ENCODE data around the gene B4GALT1.

The B4GALT1 gene

DNA sequence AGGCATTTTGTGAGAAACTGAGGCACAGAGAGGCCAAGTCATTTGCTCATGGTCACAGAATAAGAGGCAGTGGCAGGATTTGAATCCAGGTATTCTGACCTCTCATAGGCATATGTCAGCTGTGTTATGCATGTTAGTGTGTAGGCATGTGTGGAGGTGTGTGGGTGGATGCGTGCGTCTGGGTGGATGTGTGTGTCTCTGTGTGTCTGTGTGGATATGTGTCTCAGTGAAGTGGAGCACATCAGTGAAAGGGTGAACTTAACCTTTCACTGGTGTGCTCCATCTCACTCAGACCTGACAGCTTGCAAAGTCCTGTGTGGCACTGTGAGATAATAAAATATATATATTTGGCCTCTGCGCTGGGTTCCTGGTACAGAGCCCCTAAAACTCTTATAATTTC lies 58.7 kb downstream of the B4GALT1 start:
- no peaks in the 10 kb centered on the region for H3K9me3 ChIP-seq (ENCODE audit: control extremely low read depth in 1 of 5, control insufficient read depth in 4 of 5, insufficient read depth in 2 of 5, low read depth in 1 of 5, low read length in 4 of 5)
- no peak overlapping the region for H3K4me3 ChIP-seq (ENCODE audit: control insufficient read depth in 1 of 7, extremely low read depth in 1 of 7, insufficient read depth in 4 of 7, low read depth in 2 of 7, low read length in 6 of 7)
- 100% methylated on average over 2 of the region's 3 CpGs for WGBS (ENCODE audit: insufficient coverage)
- DNase-seq = peak in 1 of 3 donors; percentile 9
- no peaks in the 10 kb centered on the region for H3K4me1 ChIP-seq (ENCODE audit: control extremely low read depth in 1 of 4, control insufficient read depth in 4 of 4, insufficient read depth in 4 of 4, low read length in 3 of 4)
- ChIA-PET POLR2A (no interaction called here), CTCF (interaction anchor here (1.1 to 2.1 kb wide), 3 partner anchors 9 to 115 kb away, joined by 3 to 8 read pairs (median 6); no protein-coding TSS in a partner anchor)
- H3K36me3 ChIP-seq (ENCODE audit: control insufficient read depth in 4 of 4, insufficient read depth in 4 of 4, low read length in 3 of 4) = peaks cover 5 to 20% (median 13%) of the 10 kb centered on the region in 4 experiments
- no peaks in the 10 kb centered on the region for H3K27me3 ChIP-seq (replicated peaks in 2 of 5; ENCODE audit: control insufficient read depth in 4 of 5, insufficient read depth in 5 of 5, low read length in 4 of 5)
- H3K27ac ChIP-seq (ENCODE audit: insufficient read depth in 1 of 2, low read depth in 1 of 2, low read length in 2 of 2, poor library complexity in 1 of 2, severe bottlenecking in 2 of 2) = no peak overlapping the region

- Histone ChIP-seq H3K27me3 (replicated peaks in 2 of 5; ENCODE audit: control insufficient read depth in 4 of 5, insufficient read depth in 5 of 5, low read length in 4 of 5) (no peaks in the 10 kb centered on the region), H3K9me3 (ENCODE audit: control extremely low read depth in 1 of 5, control insufficient read depth in 4 of 5, insufficient read depth in 2 of 5, low read depth in 1 of 5, low read length in 4 of 5) (no peaks in the 10 kb centered on the region), H3K36me3 (ENCODE audit: control insufficient read depth in 4 of 4, insufficient read depth in 4 of 4, low read length in 3 of 4) (peaks cover 0 to 15% (median 7%) of the 10 kb centered on the region in 4 experiments), H3K4me3 (ENCODE audit: control insufficient read depth in 1 of 7, extremely low read depth in 1 of 7, insufficient read depth in 4 of 7, low read depth in 2 of 7, low read length in 6 of 7) (no peak overlapping the region), H3K27ac (ENCODE audit: insufficient read depth in 1 of 2, low read depth in 1 of 2, low read length in 2 of 2, poor library complexity in 1 of 2, severe bottlenecking in 2 of 2) (no peak overlapping the region), H3K4me1 (ENCODE audit: control extremely low read depth in 1 of 4, control insufficient read depth in 4 of 4, insufficient read depth in 4 of 4, low read length in 3 of 4) (no peaks in the 10 kb centered on the region)
- POLR2A ChIA-PET = no interaction called here
- WGBS (ENCODE audit: insufficient coverage) = no CpG with 5 or more reads among the region's 5 CpGs
- CTCF ChIA-PET = no interaction called here
- DNase-seq = no peak
These were observed 59.4 kb downstream of the B4GALT1 start for GRCh38 chr9:33107762-33108161.

DNA sequence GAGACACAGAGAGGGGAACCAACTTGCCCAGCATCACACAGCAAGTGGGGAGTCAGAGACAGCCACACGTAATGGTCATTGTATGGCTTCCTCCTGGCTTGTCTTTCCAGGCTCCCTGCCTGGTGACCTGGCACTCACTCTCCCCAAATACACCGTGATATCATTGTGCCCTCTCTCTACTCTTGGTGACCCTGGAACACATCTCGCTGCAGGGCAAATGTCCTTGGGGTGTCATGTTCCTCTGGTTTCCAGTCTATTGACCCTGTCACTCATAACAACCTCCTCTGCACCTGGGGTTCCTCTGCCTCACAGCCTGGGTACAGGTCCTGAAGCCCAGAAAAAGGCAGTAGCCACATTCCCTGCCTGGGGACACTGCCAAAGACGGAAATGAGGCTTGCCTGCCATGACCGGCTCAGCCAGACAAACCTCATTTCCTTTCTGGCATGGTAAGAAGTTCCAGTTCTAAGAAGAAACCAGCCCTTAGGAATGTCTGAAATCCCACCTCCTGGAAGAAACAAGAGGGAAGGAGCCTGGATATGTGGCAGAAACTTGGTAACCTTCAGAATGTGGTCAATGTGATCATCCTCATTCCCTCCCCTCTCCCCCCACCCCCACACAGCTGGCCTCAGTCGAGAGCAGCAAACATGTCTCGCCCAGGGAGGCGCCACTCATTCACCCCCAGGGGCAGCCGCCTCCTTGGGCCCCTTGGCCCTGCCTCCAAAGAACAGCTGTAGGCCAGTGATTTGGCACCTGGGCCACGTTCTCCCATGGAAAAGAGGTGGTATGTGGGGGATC lies 60.1 kb downstream of the B4GALT1 start:
- Histone ChIP-seq H3K4me3 (ENCODE audit: control insufficient read depth in 1 of 7, extremely low read depth in 1 of 7, insufficient read depth in 4 of 7, low read depth in 2 of 7, low read length in 6 of 7) (no peak overlapping the region), H3K9me3 (ENCODE audit: control extremely low read depth in 1 of 5, control insufficient read depth in 4 of 5, insufficient read depth in 2 of 5, low read depth in 1 of 5, low read length in 4 of 5) (no peaks in the 10 kb centered on the region), H3K27me3 (replicated peaks in 2 of 5; ENCODE audit: control insufficient read depth in 4 of 5, insufficient read depth in 5 of 5, low read length in 4 of 5) (no peaks in the 10 kb centered on the region), H3K4me1 (ENCODE audit: control extremely low read depth in 1 of 4, control insufficient read depth in 4 of 4, insufficient read depth in 4 of 4, low read length in 3 of 4) (no peaks in the 10 kb centered on the region), H3K27ac (ENCODE audit: insufficient read depth in 1 of 2, low read depth in 1 of 2, low read length in 2 of 2, poor library complexity in 1 of 2, severe bottlenecking in 2 of 2) (no peak overlapping the region), H3K36me3 (ENCODE audit: control insufficient read depth in 4 of 4, insufficient read depth in 4 of 4, low read length in 3 of 4) (peaks cover 0 to 10% (median 5%) of the 10 kb centered on the region in 4 experiments)
- DNase-seq = peak in 1 of 3 donors; percentile 20
- ChIA-PET CTCF (no interaction called here), POLR2A (no interaction called here)
- WGBS (ENCODE audit: insufficient coverage) = 89% methylated on average over 8 of the region's 10 CpGs

GRCh38 chr9:33106372-33106771 lies 60.8 kb downstream of the B4GALT1 start:
- POLR2A ChIA-PET = interaction anchor here (1.1 kb wide), 1 partner anchor 62 kb away, joined by 3 read pairs; no protein-coding TSS in a partner anchor
- no peaks in the 10 kb centered on the region for H3K27me3 ChIP-seq (replicated peaks in 2 of 5; ENCODE audit: control insufficient read depth in 4 of 5, insufficient read depth in 5 of 5, low read length in 4 of 5)
- 91% methylated on average over 4 of the region's 4 CpGs for WGBS (ENCODE audit: insufficient coverage)
- H3K4me3 ChIP-seq (ENCODE audit: control insufficient read depth in 1 of 7, extremely low read depth in 1 of 7, insufficient read depth in 4 of 7, low read depth in 2 of 7, low read length in 6 of 7) = no peak overlapping the region
- no peak overlapping the region for H3K27ac ChIP-seq (ENCODE audit: insufficient read depth in 1 of 2, low read depth in 1 of 2, low read length in 2 of 2, poor library complexity in 1 of 2, severe bottlenecking in 2 of 2)
- H3K4me1 ChIP-seq (ENCODE audit: control extremely low read depth in 1 of 4, control insufficient read depth in 4 of 4, insufficient read depth in 4 of 4, low read length in 3 of 4) = no peaks in the 10 kb centered on the region
- DNase-seq = no peak
- H3K36me3 ChIP-seq (ENCODE audit: control insufficient read depth in 4 of 4, insufficient read depth in 4 of 4, low read length in 3 of 4) = peaks cover 0 to 7% (median under 1%) of the 10 kb centered on the region in 4 experiments
- CTCF ChIA-PET = no interaction called here
- no peaks in the 10 kb centered on the region for H3K9me3 ChIP-seq (ENCODE audit: control extremely low read depth in 1 of 5, control insufficient read depth in 4 of 5, insufficient read depth in 2 of 5, low read depth in 1 of 5, low read length in 4 of 5)

GRCh38 chr9:33105959-33106358 lies 61.2 kb downstream of the B4GALT1 start:
- H3K27me3 ChIP-seq (replicated peaks in 2 of 5; ENCODE audit: control insufficient read depth in 4 of 5, insufficient read depth in 5 of 5, low read length in 4 of 5) = no peaks in the 10 kb centered on the region
- CTCF ChIA-PET = no interaction called here
- POLR2A ChIA-PET = interaction anchor here (1.1 kb wide), 1 partner anchor 62 kb away, joined by 3 read pairs; no protein-coding TSS in a partner anchor
- H3K36me3 ChIP-seq (ENCODE audit: control insufficient read depth in 4 of 4, insufficient read depth in 4 of 4, low read length in 3 of 4) = peaks cover 0 to 4% (median 0%) of the 10 kb centered on the region in 4 experiments
- H3K27ac ChIP-seq (ENCODE audit: insufficient read depth in 1 of 2, low read depth in 1 of 2, low read length in 2 of 2, poor library complexity in 1 of 2, severe bottlenecking in 2 of 2) = no peak overlapping the region
- no peak for DNase-seq
- WGBS (ENCODE audit: insufficient coverage) = 100% methylated on average over 1 of the region's 1 CpG
- H3K4me1 ChIP-seq (ENCODE audit: control extremely low read depth in 1 of 4, control insufficient read depth in 4 of 4, insufficient read depth in 4 of 4, low read length in 3 of 4) = no peaks in the 10 kb centered on the region
- H3K4me3 ChIP-seq (ENCODE audit: control insufficient read depth in 1 of 7, extremely low read depth in 1 of 7, insufficient read depth in 4 of 7, low read depth in 2 of 7, low read length in 6 of 7) = no peak overlapping the region
- H3K9me3 ChIP-seq (ENCODE audit: control extremely low read depth in 1 of 5, control insufficient read depth in 4 of 5, insufficient read depth in 2 of 5, low read depth in 1 of 5, low read length in 4 of 5) = no peaks in the 10 kb centered on the region

DNA sequence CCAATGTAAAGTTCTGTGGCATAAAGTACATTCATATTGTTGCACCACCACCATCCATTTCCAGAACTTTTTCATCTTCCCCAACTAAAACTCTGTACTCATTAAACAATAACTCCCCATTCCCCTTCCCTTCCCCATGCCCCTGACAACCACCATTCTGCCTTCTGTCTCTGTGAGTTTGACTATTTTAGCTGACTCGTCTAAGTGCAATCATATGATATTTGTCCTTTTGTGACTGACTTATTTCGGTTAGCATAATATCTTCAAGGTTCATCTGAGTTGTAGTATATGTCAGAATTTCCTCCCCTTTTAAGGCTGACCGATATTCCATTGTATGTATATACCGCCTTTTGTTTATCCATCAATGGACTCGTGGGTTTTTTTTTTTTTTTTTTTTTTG lies 61.6 kb downstream of the B4GALT1 start:
- no peaks in the 10 kb centered on the region for H3K4me1 ChIP-seq (ENCODE audit: control extremely low read depth in 1 of 4, control insufficient read depth in 4 of 4, insufficient read depth in 4 of 4, low read length in 3 of 4)
- no peaks in the 10 kb centered on the region for H3K36me3 ChIP-seq (ENCODE audit: control insufficient read depth in 4 of 4, insufficient read depth in 4 of 4, low read length in 3 of 4)
- CTCF ChIA-PET = no interaction called here
- POLR2A ChIA-PET = interaction anchor here (1.1 kb wide), 1 partner anchor 63 kb away, joined by 3 read pairs; no protein-coding TSS in a partner anchor
- 100% methylated on average over 1 of the region's 5 CpGs for WGBS (ENCODE audit: insufficient coverage)
- no peaks in the 10 kb centered on the region for H3K9me3 ChIP-seq (ENCODE audit: control extremely low read depth in 1 of 5, control insufficient read depth in 4 of 5, insufficient read depth in 2 of 5, low read depth in 1 of 5, low read length in 4 of 5)
- H3K4me3 ChIP-seq (ENCODE audit: control insufficient read depth in 1 of 7, extremely low read depth in 1 of 7, insufficient read depth in 4 of 7, low read depth in 2 of 7, low read length in 6 of 7) = no peak overlapping the region
- no peak for DNase-seq
- H3K27ac ChIP-seq (ENCODE audit: insufficient read depth in 1 of 2, low read depth in 1 of 2, low read length in 2 of 2, poor library complexity in 1 of 2, severe bottlenecking in 2 of 2) = no peak overlapping the region
- H3K27me3 ChIP-seq (replicated peaks in 2 of 5; ENCODE audit: control insufficient read depth in 4 of 5, insufficient read depth in 5 of 5, low read length in 4 of 5) = no peaks in the 10 kb centered on the region

DNA sequence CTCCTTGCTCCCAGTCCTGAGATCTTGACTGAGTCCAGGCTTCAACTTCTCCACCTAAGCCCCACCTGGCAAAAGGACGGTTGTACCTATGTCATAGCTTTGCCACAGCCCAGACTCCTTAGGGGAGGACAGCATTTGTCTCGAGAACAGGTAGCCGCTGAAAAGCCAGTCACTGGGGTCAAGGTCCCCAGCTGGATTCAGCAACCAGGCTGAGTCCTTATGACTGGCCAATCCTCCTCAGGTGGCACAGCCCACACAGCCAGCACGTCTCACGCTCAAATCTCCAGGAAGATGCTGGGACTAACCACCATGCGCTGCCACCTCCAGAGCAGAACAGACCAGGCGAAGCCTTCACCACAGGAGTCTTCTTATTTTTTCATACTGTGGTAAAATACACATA lies 62.7 kb downstream of the B4GALT1 start:
- Histone ChIP-seq H3K27ac (ENCODE audit: insufficient read depth in 1 of 2, low read depth in 1 of 2, low read length in 2 of 2, poor library complexity in 1 of 2, severe bottlenecking in 2 of 2) (no peak overlapping the region), H3K36me3 (ENCODE audit: control insufficient read depth in 4 of 4, insufficient read depth in 4 of 4, low read length in 3 of 4) (no peaks in the 10 kb centered on the region), H3K27me3 (replicated peaks in 2 of 5; ENCODE audit: control insufficient read depth in 4 of 5, insufficient read depth in 5 of 5, low read length in 4 of 5) (no peaks in the 10 kb centered on the region), H3K4me3 (ENCODE audit: control insufficient read depth in 1 of 7, extremely low read depth in 1 of 7, insufficient read depth in 4 of 7, low read depth in 2 of 7, low read length in 6 of 7) (no peak overlapping the region), H3K9me3 (ENCODE audit: control extremely low read depth in 1 of 5, control insufficient read depth in 4 of 5, insufficient read depth in 2 of 5, low read depth in 1 of 5, low read length in 4 of 5) (no peaks in the 10 kb centered on the region), H3K4me1 (ENCODE audit: control extremely low read depth in 1 of 4, control insufficient read depth in 4 of 4, insufficient read depth in 4 of 4, low read length in 3 of 4) (no peaks in the 10 kb centered on the region)
- WGBS (ENCODE audit: insufficient coverage) = 84% methylated on average over 5 of the region's 7 CpGs
- CTCF ChIA-PET = interaction anchor here (0.8 kb wide), 1 partner anchor 18 kb away, joined by 3 read pairs; no protein-coding TSS in a partner anchor
- DNase-seq = no peak
- POLR2A ChIA-PET = no interaction called here

Measured in common myeloid progenitor, CD34-positive (primary cell).